HG02981 (cell line): ENCODE data around the gene HLA-C.
"Not testable (repeated sequence)": the region's sequence is repeated elsewhere in the genome, so short reads cannot be mapped to it uniquely, and the experiment has no call there.

Source experiments
- ATAC-seq: cut with Tn5 transposase; IDR thresholded peaks from one replicate; pipeline ENCODE4 v1.9.1; 2021; ENCODE audit warnings: mild to moderate bottlenecking, moderate library complexity; ENCODE audit not compliant: unreplicated experiment

The HLA-C gene

DNA sequence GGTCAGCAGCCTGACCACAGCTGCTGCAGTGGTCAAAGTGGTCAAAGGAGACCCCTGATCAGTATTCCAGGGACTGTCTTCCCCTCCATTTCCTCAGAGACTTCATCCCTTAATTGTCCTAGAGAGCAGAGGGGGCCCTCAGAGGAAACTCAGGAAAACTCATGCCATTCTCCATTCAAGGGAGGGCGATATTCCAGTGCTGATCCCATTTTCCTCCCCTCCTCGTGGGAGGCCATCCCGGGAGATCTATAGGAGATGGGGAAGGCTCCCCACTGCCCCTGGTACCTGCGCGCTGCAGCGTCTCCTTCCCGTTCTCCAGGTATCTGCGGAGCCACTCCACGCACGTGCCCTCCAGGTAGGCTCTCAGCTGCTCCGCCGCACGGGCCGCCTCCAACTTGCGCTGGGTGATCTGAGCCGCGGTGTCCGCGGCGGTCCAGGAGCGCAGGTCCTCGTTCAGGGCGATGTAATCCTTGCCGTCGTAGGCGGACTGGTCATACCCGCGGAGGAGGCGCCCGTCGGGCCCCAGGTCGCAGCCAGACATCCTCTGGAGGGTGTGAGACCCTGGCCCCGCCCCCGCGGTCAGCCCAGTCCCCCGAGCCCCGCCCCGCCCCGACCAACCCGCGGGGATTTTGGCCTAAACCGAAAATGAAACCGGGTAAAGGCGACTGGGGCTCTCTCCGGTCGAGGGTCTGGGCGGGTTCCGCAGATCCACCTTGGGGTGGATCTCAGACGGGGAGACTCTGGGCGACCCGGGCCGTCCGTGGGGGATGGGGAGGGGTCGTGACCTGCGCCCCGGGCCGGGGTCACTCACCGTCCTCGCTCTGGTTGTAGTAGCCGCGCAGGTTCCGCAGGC lies 878 bp downstream of the HLA-C start:
- ATAC-seq = no peak

DNA sequence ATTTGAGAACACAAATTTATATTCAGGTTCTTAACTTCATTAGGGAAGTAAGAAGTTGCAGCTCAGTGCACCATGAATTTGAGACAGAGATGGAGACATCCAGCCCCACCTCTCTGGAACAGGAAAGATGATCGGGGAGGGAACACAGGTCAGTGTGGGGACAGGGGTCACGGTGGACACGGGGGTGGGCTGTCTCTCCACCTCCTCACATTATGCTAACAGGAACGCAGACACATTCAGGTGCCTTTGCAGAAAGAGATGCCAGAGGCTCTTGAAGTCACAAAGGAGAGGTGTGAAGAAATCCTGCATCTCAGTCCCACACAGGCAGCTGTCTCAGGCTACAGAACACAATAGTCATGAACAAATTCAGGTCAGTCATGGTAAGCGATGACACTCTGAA lies 3.1 kb downstream of the HLA-C start:
- no peak for ATAC-seq

DNA sequence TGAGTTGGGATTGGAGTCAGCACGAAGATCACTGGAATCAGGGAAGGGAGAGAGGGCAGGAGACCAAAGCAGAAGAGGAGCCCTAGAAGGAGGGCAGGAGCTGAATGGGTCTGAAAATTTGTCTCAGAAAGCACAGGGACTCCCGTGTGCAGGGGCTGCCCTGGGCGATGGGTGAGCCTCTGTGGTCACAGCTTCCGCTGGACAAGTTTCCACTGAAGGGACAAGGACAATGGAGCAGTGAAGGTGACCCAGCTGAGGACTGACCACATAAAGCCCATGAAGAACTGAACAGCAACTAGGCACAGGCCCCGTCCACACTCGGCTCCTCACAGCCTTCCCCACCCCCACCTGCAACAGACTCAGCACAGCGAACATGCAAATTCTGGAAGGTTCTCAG lies 3.5 kb downstream of the HLA-C start:
- ATAC-seq = no peak

DNA sequence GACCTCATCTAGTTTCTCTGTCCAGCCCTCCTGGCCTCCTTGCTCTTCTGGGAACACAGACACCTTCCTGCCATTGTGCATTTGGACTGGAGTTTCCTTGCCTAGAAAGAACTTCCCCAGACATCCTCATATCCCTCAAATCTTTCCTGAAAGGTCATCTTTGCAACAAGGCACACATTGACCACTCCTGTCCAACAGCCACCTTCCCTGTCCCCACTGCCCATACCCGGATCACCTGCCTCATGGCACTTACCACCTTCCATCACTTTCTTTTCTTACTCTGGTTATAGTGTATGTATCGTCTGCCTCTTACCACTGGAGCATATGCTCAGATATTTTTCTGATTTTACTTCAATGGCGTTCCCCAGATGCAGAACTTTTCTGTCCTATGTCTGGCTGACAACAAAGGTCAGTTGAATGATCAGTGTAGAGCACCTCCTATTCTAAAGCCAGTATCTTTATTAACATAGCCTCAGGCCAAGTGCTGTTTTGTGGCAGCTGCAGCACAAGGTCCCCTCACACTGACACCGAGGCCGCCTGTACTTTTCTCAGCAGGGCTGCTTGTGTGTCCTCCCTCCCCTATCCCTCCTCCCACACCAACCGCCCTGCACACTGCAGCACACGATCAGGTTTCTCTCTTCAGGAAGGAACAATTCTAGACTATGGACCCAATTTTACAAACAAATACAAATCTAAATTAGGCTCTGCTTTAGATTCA lies 4.1 kb downstream of the HLA-C start:
- no peak for ATAC-seq

DNA sequence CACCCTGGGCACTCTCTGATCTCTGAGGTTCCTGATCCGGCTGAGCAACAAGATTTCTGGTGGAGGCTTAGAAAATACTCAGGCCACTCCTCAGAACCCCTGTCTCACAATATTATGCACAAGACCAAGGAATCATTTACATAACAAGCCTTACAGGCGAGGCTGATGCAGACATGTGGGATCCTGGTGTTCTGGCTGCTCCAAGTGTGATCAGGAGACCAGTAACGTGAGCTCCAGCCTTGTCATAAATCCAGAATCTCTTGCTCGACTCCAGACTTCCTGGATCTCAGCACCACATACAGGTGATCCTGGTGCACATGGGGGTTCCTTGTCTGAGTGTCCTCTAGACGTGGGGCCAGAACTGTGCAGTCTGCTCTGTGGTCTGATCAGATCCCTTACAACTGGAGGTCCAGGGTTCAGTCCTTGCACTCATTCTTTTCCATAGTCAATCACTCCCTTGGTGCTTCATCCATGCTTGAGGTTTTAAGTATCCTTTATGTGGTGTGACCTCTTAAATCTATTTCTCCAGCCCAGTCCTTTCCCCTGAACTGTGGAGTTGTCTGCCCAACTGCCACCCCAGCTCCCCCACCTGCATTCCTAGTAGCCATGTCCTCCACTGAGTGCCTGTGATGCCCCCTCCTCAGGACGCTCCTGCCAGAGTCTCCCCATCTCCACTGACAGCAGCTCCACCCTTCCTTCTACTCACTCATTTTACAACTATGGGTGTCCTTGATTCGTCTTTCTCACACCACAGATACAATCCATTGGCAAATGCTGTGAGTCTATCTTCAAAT lies 5.1 kb downstream of the HLA-C start:
- ATAC-seq = no peak

DNA sequence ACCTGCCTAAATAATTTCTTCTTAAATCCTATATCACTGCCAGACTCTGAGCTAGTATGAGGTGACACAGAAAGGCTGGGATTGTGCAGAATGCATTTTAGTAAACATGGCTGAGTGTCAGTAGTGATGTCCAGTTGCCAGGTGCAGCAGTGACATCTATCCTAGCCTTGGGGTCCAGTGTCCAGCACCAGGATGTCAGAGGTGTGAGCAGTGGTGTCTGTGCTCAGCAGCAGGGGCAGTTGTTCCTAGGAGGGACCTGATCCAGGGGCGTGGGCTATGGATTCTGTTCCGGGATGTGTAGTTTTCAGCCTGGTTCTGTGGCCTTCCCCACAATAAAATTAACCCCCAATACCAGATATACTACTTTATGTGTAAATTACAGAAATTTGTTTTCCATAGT lies 6.0 kb downstream of the HLA-C start:
- ATAC-seq = no peak

DNA sequence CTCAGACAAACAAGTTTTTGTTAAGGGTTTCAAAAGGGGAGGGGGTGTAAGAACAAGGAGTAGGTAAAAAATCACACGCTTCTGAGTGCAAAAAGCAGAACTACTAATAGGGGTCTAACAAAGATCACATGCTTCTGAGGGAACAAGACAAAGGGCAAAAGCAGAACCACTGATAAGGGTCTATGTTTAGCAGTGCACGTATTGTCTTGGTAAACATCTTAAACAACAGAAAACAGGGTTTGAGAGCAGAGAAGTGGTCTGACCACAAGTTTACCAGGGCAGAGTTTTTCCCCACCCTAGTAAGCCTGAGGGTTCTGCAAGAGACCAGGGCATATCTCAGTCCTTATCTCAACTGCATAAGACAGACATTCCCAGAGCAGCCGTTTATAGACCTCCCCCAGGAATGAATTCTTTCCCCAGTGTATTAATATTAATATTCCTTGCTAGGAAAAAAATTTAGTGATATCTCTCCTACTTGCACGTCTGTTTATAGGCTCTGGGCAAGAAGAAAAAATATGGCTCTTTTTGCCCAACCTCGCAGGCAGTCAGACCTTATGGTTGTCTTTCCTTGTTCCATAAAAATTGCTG lies 8.5 kb downstream of the HLA-C start:
- ATAC-seq = not testable (repeated sequence)

DNA sequence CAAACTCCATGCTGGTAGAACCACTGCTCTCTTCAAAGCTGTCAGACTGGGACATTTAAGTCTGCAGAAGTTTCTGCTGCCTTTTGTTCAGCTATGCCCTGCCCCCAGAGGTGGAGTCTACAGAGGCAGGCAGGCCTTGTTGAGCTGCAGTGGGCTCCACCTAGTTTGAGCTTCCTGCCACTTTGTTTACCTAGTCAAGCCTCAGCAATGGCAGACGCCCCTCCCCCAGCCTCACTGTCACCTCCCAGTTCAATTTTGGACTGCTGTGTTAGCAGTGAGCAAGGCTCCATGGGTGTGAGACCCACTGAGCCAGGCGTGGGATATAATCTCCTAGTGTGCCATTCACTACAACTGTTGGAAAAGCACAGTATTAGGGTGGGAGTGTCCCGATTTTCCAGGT lies 11.9 kb downstream of the HLA-C start:
- not testable (repeated sequence) for ATAC-seq

DNA sequence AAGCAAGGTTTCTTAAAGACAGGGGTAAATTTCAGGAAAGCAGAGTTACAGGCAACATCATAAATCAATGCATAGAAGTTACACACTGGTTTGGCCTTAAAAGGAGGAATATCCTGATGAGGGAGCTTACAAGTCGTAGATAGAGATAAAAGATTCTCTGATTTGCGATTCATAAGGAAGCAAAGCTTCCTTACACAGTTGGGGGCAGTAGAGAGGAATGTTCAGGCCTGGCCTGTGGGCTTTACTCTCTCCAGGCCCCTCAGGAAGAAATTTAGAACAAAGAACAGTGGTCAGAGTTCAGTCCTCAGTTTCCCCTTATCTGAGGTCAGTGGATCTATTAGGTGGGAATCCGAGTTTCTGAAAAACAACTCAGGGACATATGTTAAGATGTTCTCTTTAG lies 19.3 kb downstream of the HLA-C start:
- no peak for ATAC-seq

DNA sequence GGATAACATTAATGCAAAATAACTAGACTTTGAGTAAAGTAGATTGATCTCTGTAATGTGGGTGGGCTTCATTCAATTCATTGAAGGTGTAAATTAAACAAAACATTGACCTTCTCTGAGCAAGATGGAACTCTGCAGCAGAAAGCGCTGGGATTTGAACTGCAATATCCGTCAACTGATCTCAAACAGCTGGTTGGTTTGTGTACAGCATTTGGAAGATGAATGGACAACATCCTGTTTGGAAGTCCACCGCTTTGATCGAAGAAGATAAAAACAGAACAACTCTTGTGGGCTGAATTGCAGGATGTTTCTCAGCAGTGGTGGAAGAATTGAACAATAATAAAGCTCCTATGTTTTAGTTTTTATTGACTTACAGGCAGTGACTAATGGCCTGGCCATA lies 20.6 kb downstream of the HLA-C start:
- no peak for ATAC-seq

DNA sequence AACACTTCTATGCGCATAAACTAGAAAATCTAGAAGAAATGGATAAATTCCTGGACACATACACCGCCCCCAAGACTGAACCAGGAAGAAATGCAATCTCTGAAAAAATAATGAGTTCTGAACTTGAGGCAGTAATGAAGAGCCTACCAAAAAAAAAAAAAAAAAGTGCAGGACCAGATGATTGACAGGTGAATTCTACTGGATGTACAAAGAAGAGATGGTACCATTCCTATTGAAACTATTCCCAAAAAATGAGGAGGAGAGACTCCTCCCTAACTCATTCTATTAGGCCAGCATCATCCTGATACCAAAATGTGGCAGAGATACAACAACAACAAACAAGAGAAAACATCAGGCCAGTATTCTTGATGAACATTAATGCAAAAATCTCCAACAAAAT lies 22.7 kb downstream of the HLA-C start:
- no peak for ATAC-seq

DNA sequence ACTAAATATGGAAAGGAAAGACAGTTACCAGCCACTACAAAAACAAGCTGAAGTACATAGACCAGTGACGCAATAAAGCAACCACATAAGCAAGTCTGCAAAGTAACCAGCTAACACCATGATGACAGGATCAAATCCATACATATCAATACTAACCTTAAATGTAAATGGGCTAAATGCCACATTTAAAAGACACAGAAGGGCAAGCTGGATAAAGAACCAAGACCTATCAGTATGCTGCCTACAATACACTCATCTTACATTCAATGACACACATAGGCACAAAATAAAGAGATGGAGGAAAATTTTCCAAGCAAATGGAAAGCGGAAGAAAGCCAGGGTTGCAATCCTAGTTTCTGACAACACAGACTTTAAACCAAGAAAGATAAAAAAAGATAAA lies 24.1 kb downstream of the HLA-C start:
- no peak for ATAC-seq

DNA sequence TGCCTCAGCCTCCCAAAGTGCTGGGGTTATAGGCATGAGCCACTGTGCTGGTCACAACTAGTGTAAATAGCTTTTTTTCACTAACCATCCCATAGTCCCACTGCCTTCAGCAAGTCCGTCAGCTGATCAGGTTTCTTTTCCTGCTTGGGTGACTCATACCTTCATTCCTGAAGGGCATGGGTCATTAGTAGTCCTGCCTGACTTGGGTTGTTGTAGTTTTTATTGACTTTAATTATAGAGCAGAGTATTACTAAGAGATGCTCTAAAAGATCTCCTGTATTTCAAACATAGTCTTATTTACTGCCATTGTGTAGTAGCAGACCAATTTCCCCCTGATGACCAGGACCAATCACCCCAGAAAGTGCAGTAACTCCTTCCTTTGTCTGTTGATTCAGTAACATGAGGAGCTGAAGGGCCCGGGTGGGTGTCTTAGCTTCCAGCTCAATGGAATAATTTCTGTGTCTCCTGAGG lies 25.8 kb downstream of the HLA-C start:
- no peak for ATAC-seq

DNA sequence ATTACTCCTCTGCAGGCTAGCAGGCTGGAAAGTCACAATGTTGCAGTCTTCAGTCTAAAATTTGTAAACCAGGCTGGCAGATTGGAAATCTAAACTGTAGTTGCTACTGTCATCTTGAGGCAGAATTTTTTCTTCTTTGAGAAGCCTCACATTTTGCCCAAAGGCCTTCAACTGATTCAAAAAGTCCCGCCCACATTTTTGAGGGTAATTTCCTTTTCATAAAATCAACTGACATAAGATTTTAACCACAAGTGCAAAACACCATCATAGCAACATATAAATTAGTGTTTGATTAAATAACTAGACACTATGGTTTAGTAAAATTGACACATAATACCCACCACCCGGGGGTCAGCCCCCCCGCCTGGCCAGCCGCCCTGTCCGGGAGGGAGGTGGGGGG lies 28.4 kb downstream of the HLA-C start:
- no peak for ATAC-seq

DNA sequence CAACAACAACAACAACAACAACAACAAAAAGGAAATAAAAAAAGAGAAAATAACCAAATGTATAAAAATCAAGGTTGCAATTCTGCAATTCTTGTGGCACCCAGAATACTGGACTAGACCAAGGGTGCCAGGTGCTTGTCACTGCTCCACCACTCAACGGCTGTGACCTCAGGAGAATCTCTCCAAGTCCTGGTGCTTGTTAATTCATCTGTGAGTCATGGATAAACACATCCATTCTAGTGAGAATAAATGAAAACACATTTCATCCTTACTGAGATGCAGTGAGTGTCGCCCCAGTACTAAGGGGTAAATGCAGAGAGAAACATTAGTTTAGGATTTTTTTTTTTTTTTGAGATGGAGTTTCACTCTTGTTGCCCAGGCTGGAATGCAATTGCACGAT lies 32.0 kb downstream of the HLA-C start:
- no peak for ATAC-seq

DNA sequence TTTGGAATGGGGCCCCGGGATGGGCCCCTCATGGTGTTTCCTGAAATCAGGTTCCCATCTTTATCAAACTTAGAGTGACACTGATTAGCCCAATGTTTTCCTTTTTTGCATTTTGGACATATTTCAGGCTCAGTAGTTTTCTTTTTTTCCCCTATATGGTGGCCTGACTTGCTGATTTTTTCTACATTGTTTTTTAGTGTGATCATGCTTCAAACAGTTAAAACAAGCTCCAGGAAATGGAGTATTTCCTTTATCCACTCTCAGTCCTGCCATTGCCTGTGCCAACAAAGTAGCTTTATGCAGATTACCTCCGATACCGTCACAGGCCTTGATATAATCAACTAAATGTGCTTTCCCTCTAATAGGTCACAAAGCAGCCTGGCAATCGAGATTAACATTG lies 37.8 kb downstream of the HLA-C start:
- not testable (repeated sequence) for ATAC-seq

DNA sequence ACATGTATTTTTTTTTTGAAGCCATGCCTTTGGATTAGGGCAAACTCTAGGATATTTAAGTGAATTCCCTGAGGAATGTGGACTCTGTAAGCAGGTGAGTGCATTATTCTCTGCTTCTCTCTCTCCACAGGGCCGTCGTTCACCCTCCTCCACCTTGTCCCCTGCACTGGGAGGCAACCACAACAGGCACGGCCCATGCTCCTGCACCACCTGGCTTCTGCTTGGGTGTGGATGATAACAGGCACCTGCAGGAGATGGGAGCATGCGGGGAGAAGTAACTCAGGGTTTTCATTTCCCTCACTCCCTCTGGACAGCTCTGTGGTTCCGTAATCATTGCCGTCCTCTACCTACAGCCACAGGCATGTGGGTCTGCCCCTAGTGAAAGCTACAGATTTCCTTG lies 43.4 kb downstream of the HLA-C start:
- ATAC-seq = no peak

DNA sequence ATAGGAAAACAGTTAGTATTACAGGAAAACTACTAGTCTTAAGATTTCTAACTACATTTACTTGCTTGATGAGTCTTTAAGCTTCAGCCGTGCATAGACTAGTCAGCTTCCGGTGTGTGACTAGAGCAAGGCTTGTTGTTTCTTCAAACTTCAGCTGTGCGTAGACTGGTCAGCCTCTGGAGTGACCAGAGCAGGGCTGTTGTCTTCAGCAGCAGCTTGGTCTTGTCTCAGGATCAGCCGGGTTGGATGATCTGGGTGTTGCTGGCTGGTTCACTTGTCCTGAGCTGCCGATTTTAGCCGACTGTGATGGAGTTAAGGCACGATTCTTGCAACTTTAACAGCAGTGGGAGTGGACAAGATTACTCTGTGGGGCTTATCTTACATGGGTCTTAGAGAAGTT lies 44.7 kb downstream of the HLA-C start:
- no peak for ATAC-seq

DNA sequence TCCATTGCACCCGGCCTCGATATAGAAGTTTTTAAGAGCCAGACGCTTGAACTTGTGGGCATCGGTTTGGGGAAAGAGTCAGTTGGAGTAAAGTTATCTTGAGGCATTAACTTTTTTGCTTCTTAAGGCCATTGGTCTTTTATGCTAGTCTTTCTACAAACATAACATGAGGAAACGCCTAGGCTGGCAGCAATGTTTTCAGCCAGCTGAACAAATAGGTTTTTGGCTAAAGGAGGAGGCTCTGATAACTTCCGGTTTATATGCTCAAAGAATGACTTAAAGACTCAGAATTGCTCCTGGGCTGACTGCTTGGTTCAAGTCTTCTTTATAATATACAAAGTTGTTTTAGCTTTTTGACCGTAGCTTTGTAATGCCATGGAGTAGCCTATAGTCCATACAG lies 46.2 kb downstream of the HLA-C start:
- ATAC-seq = no peak

DNA sequence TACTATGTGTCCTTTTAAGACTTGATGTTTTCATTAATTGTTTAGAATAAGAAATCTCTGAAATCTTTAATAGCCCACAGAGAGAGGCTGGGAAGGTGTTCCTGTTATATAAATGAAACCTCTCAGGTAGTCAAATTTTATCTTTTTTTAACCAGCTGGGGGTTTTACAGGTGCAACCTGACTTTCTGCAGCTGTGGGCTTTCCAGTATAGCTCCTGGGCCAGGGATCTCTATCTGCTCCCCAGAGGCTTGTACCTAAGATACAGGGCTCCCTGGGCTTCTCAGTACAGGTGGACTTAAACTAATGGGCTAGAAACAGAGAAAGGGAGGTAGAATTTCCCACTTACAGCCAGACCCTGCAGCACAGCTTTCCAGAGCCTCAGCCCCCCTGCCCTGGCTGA lies 49.4 kb downstream of the HLA-C start:
- no peak for ATAC-seq
